Vagina (tissue), 2 donors: ENCODE measurements around the gene PSMA7. TPM values are rescaled to one million over a fixed set of nuclear protein-coding genes. Genes with fewer than 3 reads are reported as not detected.
A peak's percentile ranks its signal among the peaks of the same experiment; 100 is the strongest.
"Not testable (repeated sequence)": the region's sequence is repeated elsewhere in the genome, so short reads cannot be mapped to it uniquely, and the experiment has no call there.

ENCODE experiments used
- DNase-seq, 2 donors: peaks; one replicate each; pipeline ENCODE4 v3.0.0-alpha.2; 2017; ENCODE audit errors: extremely low spot score in 2 of 2
- H3K27ac ChIP-seq: fragments of 200-600 bp; sonication (generic); one replicate; pipeline ENCODE4 v1.5.1; 2019
- H3K27me3 ChIP-seq: fragments of 200-600 bp; sonication (generic); one replicate; pipeline ENCODE4 v1.5.1; 2019
- H3K36me3 ChIP-seq, 2 donors: fragments of 200-600 bp; sonication (generic); one replicate each; pipeline ENCODE4 v1.5.1; 2017 to 2019
- H3K4me1 ChIP-seq: fragments of 200-600 bp; sonication (generic); one replicate; pipeline ENCODE4 v1.5.1; 2019
- H3K4me3 ChIP-seq, 2 donors: fragments of 200-600 bp; sonication (generic); 1 replicate in 1 of 2; 2 replicates in 1 of 2; pipeline ENCODE4 v1.5.1; 2016 to 2019
- H3K9me3 ChIP-seq: fragments of 200-600 bp; sonication (generic); one replicate; pipeline ENCODE4 v1.5.1; 2019
- POLR2A ChIP-seq, 2 donors: fragments of 450-650 bp; IDR thresholded peaks; one replicate each; pipeline ENCODE4 v1.6.1; 2017; ENCODE audit warnings: antibody characterized with exemption in 2 of 2, mild to moderate bottlenecking in 2 of 2, moderate library complexity in 2 of 2
- POLR2AphosphoS5 ChIP-seq, 2 donors: sonication (generic); formaldehyde crosslinking; IDR thresholded peaks; one replicate each; pipeline ENCODE4 v1.9.0; 2017; ENCODE audit warnings: antibody characterized with exemption in 2 of 2, mild to moderate bottlenecking in 2 of 2, low read depth in 1 of 2; ENCODE audit not compliant: insufficient read depth in 1 of 2
- intact Hi-C: fragments of 100-400 bp; cut with DNase I; formaldehyde crosslinking; loops from one replicate; pipeline ENCODE4 v1.15.1; 2023
- total RNA-seq: library from RNA; depleted of rRNA; stranded (reverse); fragments of >200 nt; gene quantifications from one replicate; pipeline ENCODE4 v1.2.3, GENCODE V29; 2016
- TF ChIP-seq, protein P1 (sequence below), 3 experiments: fragments of 450-650 bp in 2 of 3; fragments of 200-600 bp in 1 of 3; sonication (generic) in 1 of 3; IDR thresholded peaks; one replicate each; pipeline ENCODE4 v1.5.1; 2017 to 2019; ENCODE audit warnings: antibody characterized with exemption in 3 of 3, mild to moderate bottlenecking in 2 of 3, moderate library complexity in 2 of 3

The PSMA7 gene
- total RNA-seq, 1 donor from 2014 or later = 319 TPM

DNA sequence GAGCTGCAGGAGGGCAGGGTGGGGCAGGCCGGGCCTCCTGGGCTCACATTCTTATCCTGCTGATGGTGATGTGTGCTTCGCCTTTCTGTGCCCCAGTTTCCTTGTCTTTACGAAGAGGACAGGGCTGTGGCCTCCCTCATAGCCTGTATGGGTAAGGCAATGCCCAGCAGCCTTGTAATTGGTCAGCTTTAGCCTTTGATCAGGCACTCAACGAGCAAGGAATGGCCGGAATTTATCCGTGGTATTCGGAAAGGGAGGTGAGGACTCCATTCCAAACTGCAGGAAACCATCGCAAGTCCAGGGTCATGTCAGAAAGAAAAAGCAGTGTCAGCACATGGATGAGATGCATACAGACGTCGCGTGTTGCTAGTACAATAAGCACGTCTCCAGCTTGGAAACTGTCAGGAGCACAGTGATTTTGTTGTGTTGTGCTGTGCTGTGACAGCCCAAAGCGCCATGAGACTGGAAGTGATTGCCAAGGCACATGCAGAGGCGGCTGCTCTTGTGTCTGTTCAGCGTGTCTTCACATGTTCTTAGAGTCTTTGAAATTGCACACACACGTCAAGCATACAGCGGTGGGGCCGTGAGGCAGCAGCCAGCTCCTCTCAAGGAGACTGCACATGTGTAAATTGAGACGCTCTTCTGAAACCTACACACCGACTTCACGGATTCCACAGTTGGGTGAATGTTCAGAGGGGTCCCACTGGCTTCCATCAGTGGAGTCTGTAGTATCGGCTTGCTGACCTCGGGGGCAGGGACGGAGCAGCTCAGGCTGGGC is 6.5 kb upstream of the PSMA7 start:
- H3K27ac ChIP-seq = no peak overlapping the region
- H3K4me1 ChIP-seq = peaks cover 59% of the 10 kb centered on the region
- intact Hi-C loops = loop anchor here (10.0 kb wide), 1 partner anchor 235 kb away; the partner anchor contains the start of gene RPS21

DNA sequence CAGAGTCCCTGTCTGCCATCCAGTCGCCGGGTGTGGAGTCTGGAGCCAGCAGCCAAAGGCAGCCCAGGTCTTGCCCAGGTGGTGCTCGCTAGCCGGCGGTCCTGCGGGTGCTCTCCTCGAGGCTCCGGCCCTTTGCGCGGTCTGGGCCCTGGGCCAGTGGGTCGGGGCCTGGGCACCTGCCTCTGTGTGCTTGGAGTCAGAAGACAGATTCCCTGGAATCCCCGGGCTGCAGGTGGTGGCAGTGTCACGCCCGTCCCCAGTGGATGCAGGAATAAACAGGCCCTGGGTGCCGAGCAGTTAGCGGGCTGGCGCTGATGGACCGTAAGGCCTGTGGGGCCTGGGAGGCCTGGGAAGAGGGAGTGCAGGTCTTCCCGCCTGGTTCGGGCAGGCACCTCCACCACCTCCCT is 5.7 kb upstream of the PSMA7 start:
- Histone ChIP-seq H3K9me3 (no peaks in the 10 kb centered on the region), H3K4me3 (no peak overlapping the region), H3K4me1 (peaks cover 63% of the 10 kb centered on the region), H3K36me3 (no peaks in the 10 kb centered on the region), H3K27ac (no peak overlapping the region), H3K27me3 (no peaks in the 10 kb centered on the region)
- intact Hi-C loops = loop anchor here (10.0 kb wide), 1 partner anchor 236 kb away; the partner anchor contains the start of gene RPS21
- TF ChIP-seq POLR2AphosphoS5 (IDR thresholded peaks at IDR 0.05; ENCODE audit: insufficient read depth in 1 of 2, low read depth in 1 of 2) (no peak), POLR2A (IDR thresholded peaks at IDR 0.05) (no peak)
- TF ChIP-seq, protein P1, sequence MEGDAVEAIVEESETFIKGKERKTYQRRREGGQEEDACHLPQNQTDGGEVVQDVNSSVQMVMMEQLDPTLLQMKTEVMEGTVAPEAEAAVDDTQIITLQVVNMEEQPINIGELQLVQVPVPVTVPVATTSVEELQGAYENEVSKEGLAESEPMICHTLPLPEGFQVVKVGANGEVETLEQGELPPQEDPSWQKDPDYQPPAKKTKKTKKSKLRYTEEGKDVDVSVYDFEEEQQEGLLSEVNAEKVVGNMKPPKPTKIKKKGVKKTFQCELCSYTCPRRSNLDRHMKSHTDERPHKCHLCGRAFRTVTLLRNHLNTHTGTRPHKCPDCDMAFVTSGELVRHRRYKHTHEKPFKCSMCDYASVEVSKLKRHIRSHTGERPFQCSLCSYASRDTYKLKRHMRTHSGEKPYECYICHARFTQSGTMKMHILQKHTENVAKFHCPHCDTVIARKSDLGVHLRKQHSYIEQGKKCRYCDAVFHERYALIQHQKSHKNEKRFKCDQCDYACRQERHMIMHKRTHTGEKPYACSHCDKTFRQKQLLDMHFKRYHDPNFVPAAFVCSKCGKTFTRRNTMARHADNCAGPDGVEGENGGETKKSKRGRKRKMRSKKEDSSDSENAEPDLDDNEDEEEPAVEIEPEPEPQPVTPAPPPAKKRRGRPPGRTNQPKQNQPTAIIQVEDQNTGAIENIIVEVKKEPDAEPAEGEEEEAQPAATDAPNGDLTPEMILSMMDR (IDR thresholded peaks at IDR 0.05) = no peak
- no peak for DNase-seq

More for the DNA sequence above, 6.5 kb upstream of the PSMA7 start:
- TF ChIP-seq POLR2A (IDR thresholded peaks at IDR 0.05) (no peak), POLR2AphosphoS5 (IDR thresholded peaks at IDR 0.05; ENCODE audit: insufficient read depth in 1 of 2, low read depth in 1 of 2) (peak in 1 of 2 donors; percentile 10)
- TF ChIP-seq, protein P1 (IDR thresholded peaks at IDR 0.05) = no peak
- Histone ChIP-seq H3K36me3 (no peaks in the 10 kb centered on the region), H3K9me3 (no peaks in the 10 kb centered on the region), H3K4me3 (no peak overlapping the region), H3K27me3 (no peaks in the 10 kb centered on the region)
- DNase-seq = no peak

DNA sequence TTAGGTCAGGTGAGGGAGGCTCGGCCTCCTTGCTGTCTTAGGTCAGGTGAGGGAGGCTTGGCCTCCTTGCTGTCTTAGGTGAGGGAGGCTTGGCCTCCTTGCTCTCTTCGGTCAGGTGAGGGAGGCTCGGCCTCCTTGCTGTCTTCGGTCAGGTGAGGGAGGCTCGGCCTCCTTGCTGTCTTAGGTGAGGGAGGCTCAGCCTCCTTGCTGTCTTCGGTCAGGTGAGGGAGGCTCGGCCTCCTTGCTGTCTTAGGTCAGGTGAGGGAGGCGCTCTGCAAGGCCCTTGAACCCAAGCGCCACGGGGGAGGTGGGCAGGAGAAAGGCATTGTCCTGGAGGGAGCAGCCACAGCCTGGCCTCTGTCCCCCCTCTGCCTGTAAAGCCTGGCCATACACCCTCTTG is 5.2 kb upstream of the PSMA7 start:
- DNase-seq = not testable (repeated sequence)

DNA sequence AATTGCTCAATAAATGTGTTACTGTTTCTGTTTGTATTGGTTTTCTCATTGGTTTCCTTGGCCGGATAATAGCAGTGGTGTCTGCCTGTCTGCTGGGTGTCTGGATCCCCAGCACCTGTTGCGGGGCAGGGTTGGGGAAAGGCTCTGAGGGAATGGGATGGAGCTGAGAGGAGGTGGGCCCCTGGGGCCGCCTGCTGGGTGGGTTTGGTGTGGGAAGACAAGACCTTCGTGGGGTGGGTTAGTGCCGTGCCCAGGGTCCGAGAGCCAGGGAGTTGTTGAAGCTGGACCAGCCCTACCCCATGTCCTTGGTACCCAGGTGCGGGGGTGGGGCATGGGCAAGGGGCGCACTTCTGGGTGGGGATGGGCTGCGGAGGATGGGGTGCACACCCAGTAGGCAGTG is 4.3 kb upstream of the PSMA7 start:
- no peaks in the 10 kb centered on the region for H3K9me3 ChIP-seq
- TF ChIP-seq POLR2A (IDR thresholded peaks at IDR 0.05) (no peak), POLR2AphosphoS5 (IDR thresholded peaks at IDR 0.05; ENCODE audit: insufficient read depth in 1 of 2, low read depth in 1 of 2) (no peak)
- TF ChIP-seq, protein P1 (IDR thresholded peaks at IDR 0.05) = no peak
- no peak overlapping the region for H3K4me3 ChIP-seq
- peaks cover 63% of the 10 kb centered on the region for H3K4me1 ChIP-seq
- H3K36me3 ChIP-seq = no peaks in the 10 kb centered on the region
- DNase-seq = no peak
- intact Hi-C loops = loop anchor here (10.0 kb wide), 1 partner anchor 237 kb away; the partner anchor contains the start of gene RPS21
- no peaks in the 10 kb centered on the region for H3K27me3 ChIP-seq
- H3K27ac ChIP-seq = no peak overlapping the region

More for the DNA sequence above, 5.2 kb upstream of the PSMA7 start:
- intact Hi-C loops = loop anchor here (10.0 kb wide), 1 partner anchor 236 kb away; the partner anchor contains the start of gene RPS21
- peaks cover 63% of the 10 kb centered on the region for H3K4me1 ChIP-seq
- not testable (repeated sequence) for H3K36me3 ChIP-seq, H3K9me3 ChIP-seq, H3K4me3 ChIP-seq, H3K27me3 ChIP-seq, H3K27ac ChIP-seq

DNA sequence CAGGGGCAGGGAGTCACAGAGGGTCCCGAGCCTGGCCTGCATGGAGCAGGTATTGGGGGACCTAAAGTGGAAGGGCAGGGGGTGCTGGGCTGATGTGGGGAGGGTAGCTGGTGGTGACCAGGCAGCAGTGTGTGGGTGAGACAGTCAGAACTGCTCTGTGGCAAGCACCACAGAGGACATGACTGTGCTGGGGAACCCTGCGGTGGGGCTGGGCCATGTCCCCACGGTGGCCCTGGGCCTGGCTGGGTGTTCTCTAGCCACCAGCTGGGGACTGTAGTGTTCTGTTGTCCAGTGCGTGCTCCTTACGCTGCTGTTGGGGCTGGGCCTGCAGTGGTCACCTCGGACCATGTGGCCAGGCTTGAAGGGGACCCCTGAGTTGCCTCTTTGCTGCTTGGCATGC is 3.9 kb upstream of the PSMA7 start:
- H3K36me3 ChIP-seq = no peaks in the 10 kb centered on the region
- intact Hi-C loops = loop anchor here (10.0 kb wide), 1 partner anchor 238 kb away; the partner anchor contains the start of gene RPS21
- no peak overlapping the region for H3K27ac ChIP-seq
- TF ChIP-seq POLR2AphosphoS5 (IDR thresholded peaks at IDR 0.05; ENCODE audit: insufficient read depth in 1 of 2, low read depth in 1 of 2) (no peak), POLR2A (IDR thresholded peaks at IDR 0.05) (no peak)
- TF ChIP-seq, protein P1 (IDR thresholded peaks at IDR 0.05) = no peak
- H3K27me3 ChIP-seq = no peaks in the 10 kb centered on the region
- H3K4me1 ChIP-seq = peaks cover 67% of the 10 kb centered on the region
- no peak for DNase-seq
- H3K9me3 ChIP-seq = no peaks in the 10 kb centered on the region
- no peak overlapping the region for H3K4me3 ChIP-seq
